HG02938 (cell line): ENCODE measurements around the gene NRGN.

Source experiments
- ATAC-seq: cut with Tn5 transposase; IDR thresholded peaks from one replicate; pipeline ENCODE4 v1.9.1; 2021; ENCODE audit warnings: mild to moderate bottlenecking, moderate library complexity; ENCODE audit not compliant: unreplicated experiment

NRGN gene

GRCh38 chr11:124779568-124779967, 39.8 kb downstream of the NRGN start:
- ATAC-seq = no peak

GRCh38 chr11:124783002-124783401, 43.3 kb downstream of the NRGN start:
- ATAC-seq = no peak

- no peak for ATAC-seq
These were observed 44.3 kb downstream of the NRGN start for GRCh38 chr11:124784051-124784450.

GRCh38 chr11:124788521-124788920, 48.8 kb downstream of the NRGN start:
- ATAC-seq = no peak

GRCh38 chr11:124791626-124792341, 52.0 kb downstream of the NRGN start:
- peak; percentile 80 for ATAC-seq

- ATAC-seq = peak; percentile 66
These were observed 53.9 kb downstream of the NRGN start for GRCh38 chr11:124793466-124794278.

GRCh38 chr11:124796312-124796711, 56.6 kb downstream of the NRGN start:
- ATAC-seq = no peak
